Stimulated activated CD4-positive, alpha-beta T cell treated with anti-CD3 and anti-CD28 coated beads, Interleukin-1b, Interleukin-23, amount 100 ng/mL, for 4 hours (primary cell): ENCODE results near the gene SLC8A3.

ENCODE experiments used
- DNase-seq, 2 donors: peaks; one replicate each; pipeline ENCODE4 v3.0.0-alpha.2; 2020; ENCODE audit warnings: low read depth in 2 of 2

The SLC8A3 gene

DNA sequence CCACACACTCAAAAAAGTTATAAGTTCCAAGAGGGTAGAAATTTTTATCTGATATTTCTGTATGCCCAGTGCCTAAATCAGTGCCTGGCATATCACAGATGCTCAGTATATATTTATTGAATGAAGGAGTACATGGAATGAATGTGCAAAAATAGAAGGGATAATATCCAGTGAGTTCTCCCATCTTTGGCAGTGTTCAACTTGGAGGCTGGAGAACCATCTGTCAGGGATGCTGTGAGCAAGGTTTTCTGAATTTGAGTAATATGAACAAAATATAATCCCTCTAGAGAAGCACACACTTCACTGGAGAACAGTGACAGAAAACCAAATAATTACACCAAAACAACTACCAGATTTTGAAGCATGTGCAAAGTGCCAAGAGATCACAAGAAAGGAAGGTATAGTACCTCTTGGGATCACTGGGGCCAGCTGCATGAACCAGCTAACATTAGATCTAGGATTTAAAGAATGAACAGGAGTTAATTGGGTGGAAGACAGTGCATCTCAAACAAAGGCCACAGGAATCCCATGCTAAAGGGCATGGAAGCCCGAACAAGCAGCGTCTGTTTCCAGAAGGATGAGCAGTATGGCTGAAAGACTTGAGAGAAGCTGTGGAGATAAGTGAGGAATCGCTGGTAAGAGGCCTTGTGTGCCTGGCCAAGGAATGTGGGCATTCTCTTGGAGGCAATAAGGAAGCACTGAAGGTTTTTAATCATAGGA, 11.5 kb downstream of the SLC8A3 start:
- DNase-seq: no peak

DNA sequence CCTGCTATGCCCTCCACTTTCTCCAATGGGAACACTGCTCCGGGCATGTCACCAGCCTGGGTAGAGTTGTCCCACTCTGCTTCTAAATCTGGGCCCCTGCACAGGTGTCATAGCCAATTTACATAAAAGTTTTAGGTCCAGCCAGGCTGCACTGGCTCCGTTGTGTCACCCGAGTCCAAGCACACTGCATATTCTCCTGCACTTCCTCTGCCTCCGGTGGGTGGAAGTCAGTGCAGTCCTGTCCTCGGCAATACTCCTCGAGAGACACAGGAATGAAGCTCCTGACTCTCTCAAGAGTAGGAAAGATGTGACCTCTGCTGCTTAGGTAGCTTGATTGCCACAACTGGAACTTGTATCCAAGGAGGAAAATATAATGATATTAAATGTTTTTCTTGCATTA, 15.2 kb downstream of the SLC8A3 start:
- DNase-seq: no peak

DNA sequence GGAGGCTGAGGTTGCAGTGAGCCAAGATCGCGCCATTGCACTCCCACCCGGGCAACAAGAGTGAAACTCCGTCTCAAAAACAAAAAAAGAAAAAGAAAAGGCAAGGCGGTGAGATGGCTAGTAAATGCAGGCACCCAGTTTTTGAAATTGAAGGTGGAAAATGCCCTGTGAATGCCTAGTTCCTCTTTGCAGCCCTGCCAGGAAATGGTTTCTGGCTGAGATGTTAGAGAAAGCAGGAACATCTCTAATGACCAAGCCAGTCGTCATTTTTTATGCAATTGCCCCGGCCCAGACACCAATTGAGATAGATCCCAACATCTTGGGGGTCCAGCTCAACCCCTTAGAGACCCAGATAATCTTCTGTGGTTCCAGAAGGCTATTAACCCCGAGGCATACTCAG, 17.0 kb downstream of the SLC8A3 start:
- DNase-seq: no peak

DNA sequence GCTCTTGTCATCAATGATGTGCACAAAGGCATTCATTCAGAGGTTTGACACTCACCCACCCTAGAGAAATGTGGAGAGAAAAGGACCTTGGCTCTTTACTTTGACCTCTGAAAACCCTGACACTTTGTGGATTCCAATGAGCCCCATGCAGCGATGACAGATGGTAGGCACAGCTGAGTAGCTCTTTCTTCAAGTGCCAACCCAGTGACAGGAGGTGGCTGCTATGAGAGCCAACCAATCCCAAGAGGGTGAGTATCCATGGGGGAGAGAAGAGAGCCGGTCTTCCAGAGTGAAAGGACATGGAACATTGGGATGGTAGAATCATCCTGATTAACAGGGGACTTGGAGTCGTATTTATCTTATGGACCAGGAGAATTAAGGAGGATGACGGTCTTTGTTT, 17.8 kb downstream of the SLC8A3 start:
- DNase-seq: no peak

DNA sequence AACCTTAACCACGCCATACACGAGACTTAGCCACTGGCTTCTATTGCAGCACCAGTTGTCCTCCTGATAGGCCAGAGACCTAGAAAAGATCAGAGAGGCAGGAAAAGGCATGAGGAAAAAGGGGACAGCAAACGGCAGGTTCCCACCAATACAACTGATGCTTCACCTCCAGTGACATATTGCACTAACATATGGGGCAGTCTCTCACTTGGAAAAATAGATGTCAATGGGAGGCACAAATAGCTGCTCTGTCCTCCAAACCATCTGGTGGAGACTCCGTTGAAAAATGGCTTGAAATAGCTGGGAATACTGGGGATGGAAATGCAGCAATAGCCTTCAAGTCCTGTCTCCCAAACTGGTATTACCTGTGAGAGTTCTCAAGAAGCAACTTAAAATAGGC, 20.3 kb downstream of the SLC8A3 start:
- DNase-seq: no peak

DNA sequence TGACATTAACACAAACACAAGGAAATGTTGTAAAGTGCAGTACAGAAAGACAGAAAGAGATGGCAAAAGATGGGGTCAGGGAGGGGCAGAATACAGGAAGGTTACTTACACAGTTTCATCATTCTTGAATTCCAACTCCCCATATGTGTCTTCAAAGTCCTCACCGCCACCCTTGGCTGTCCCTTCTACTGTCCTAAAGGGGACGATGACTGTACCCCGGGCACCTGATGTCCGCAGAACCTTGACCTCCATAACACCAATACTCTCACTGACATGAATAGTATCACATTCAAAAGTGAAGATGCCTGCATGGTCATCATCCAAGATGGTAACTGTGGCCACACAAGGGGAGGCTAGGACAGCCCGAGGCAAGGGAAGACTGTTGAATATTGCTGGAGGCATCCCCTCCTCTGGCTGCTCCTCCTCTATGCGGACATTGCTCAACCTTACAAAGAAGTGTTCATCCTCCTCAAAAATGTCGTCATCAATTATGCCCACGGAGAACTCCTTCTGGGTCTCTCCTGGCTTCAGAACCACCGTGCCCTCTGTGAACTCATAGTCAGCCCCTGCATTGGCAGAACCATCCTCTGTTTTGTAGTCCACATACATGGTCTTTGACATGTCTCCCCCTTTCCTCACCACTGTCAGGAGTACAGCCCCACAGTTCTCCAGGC, 22.1 kb downstream of the SLC8A3 start:
- DNase-seq: no peak

DNA sequence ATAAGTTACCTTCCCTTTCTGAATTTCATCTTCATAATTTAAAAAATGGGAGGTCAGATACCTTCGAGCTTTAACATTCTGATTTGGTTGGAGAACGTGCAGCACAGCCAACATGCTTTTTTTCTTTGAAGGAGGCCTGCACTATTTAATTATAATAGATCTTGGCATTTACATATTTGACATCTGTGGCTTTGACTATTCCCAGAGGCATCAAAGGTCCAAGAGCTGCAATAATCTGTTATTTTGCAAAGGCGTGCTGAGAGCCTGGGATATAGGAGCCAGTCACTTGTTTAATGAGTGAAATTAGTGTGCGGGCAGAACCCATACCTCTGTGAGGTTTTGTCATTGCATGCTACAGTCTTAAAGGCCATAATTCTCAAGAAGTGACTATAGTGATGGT, 26.4 kb downstream of the SLC8A3 start:
- no peak for DNase-seq

DNA sequence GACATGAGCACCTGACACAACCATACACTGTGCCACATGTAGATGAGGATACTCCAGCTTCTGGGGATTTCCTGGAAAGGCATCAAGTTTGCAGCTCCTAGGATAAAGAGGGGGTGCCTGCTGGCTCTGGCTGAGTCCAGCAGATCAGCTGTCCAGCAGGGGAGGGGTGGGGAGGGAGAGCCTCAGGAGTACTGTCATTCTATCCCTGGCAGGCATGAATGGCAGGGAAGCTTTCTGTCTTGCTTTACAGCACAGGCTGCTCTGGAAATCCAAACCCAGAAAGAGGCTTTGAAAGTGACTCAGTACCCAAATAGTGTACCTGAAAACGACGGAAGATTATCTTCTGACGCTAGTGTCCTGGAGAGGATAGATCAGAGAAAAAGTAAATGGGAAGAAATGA, 32.2 kb downstream of the SLC8A3 start:
- no peak for DNase-seq

DNA sequence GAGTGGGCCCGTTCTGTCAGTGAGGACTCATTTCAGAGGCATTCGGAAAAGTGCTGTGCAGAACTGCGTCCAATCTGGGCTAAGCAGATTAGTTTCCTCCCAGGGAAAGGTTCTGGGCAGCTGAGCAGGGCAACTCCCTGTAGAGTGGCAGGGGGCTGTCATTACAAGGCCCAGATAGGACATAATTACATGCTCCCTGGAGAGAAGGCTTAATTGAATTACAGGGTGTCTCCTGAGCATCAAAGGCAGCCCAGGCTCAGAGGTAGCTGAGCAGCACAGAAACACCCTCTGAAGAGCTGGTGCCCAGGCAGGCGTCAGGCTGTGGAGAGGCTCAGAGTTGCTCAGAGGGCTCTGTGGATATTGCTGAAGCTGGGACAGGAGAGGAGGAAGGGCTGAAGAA, 36.0 kb downstream of the SLC8A3 start:
- no peak for DNase-seq

DNA sequence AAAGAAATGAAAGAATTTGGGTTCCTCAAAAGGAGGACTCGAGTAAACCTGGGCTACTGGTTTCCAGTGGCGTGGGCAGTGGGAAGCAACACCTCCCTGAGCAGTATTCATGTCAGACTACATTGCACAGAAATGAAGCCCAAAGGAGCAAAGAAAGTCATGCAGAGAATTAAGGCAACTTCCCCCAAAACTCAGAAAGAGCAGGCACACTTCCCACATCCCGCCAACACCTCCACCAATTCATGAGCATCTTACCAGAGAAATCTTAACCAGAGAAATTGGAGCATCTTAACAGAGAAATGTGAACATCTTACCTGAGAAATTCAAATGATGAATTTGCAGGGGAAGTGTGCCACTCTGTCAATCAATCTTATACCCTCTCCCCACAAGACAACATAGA, 36.7 kb downstream of the SLC8A3 start:
- no peak for DNase-seq

DNA sequence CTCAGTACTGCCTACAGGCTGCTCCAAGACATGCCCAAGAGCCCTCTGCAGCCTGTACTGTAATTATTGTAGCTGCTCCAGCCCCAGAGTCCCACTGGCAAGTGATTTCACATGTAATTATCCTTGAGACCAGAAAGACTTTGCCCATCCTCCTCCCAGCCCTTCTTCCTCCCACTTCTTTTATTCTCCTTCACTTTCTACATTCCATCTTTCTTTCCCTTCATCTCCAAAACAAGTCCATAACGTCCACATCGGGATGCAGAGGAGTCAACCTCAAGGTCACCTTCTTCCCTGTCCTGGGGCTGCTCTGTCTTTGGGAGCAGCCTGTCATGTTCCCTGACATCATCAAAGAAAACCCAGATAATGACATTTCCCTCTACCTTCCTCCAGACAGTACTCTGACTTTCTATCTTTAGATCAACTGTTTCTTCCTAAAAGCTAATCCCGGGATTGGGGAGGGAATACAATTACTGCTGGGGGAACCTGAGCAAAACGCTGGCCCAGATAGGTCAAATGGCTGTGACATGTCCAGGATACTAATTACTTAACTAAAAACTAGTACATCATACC, 39.1 kb downstream of the SLC8A3 start:
- DNase-seq: no peak

DNA sequence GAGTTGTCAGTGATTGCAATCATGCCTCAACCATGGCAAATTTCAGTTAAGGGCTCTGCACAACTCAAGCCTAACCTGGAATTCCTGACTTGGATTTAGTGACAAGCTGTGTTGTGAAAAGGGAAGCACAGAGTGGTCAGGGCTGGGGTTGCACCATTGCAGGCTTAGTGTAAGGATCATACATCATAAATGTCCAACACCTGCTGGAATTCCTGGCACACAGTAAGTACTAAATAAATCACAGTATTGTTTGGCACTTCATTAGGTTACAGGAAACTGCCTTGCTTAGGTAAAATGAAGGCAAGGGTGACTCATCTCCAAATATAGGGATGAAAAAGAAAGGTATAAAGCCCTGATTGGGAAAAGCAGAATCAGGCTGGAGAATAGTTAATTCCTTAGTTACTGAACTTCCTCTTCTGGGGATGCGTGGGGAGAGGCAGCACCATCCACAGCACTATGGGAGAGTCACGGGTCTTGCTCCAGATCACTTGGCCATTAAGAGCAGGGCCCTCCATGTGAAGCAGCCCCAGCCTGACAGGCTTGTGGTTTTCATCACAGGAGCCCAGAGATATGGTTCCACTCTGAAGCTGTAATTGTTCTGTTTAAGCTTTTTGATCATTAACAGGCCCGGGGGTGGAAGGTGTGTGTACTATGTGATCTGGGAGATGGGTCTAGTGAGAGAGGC, 39.7 kb downstream of the SLC8A3 start:
- DNase-seq: no peak

DNA sequence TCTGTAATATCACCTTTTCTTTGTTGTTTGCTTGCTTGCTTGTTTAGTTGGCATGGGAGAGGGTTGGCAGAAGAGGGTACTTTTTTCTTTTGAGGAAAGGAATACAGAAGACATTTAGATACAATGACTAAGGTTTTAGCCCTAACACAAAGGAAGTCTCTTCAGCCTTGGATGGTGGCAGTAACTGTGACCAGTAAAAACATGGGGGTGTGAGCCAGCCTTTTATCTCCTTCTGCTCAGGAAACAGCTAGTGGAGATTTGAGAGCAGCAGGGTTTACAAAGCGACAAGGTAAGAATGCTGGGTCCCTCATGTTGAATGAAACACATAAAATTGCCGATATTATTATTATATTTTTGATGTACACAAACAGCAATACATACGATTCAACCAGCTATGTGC, 40.4 kb downstream of the SLC8A3 start:
- no peak for DNase-seq

DNA sequence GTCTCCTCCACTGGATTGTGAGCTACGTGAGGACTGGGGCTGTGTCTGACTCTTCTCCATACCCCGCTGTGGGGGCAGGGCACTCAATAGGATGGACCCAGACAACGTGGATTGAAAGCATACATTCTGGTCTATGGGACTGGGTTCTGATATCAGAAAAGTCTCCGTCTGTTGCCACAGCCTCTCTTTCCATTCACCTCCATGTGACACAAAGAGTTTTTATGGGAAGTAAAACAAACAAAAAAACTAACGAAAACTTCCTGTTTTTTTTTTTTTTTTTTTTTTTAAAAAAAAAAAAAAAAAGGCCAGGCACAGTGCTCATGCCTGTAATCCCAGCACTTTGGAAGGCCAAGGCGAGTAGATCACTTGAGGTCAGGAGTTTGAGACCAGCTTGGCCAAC, 44.7 kb downstream of the SLC8A3 start:
- DNase-seq: no peak

DNA sequence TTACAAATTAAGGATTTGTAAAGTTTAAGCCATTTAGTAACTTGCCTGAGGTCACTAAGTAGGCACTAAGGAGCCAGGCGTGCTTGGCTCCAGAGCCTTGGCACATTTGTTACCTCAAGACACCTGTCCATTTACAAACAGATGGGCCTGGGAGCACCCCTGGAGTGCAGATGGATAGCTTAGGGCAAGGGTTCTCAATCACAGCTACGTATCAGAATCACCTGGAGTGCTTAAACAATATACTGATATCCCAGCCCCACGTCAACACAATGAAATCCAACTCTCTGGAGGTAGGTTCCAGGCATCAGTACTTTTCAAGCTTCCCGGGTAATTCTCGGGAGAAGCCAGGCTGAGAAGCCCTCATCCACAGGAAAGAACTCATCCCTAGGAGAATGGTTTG, 45.4 kb downstream of the SLC8A3 start:
- DNase-seq: no peak

DNA sequence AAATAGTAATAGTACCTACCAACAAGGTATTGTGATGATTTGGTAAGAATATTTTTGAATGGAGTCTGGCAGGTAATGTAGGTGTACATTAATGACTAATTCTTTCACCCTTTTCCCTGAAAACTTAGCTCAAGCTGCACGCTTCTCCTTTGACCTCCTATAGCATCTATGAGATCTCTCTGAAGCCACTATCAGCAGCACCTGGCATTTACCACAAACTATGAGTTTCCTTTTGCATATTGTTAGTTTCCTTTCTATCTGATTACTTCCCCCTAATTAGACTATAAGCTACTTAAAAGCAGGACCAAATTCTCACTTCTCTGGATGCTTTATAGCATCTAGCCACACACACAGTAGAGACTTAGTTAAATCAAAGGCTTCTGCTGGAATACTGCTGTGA, 48.1 kb downstream of the SLC8A3 start:
- DNase-seq: no peak

DNA sequence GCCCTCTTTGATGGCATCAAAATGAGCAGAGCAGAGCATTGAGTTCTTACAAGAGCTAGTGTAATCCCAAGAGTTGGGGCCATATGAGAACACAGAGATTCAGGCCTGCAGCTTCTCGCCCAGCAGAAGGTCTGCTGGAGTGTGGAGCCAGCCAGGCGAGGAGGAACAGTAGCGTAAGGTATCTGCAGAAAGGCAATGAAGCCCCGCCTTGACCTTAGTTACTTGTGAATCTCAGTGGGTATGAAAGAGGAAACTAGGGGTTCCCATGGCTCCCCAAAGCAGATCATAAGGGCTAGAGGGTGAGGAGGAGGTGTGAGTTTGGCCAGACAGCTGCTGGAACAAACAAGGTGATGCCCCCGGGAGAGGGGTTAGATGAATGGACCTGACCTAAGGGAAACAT, 49.4 kb downstream of the SLC8A3 start:
- DNase-seq: no peak

DNA sequence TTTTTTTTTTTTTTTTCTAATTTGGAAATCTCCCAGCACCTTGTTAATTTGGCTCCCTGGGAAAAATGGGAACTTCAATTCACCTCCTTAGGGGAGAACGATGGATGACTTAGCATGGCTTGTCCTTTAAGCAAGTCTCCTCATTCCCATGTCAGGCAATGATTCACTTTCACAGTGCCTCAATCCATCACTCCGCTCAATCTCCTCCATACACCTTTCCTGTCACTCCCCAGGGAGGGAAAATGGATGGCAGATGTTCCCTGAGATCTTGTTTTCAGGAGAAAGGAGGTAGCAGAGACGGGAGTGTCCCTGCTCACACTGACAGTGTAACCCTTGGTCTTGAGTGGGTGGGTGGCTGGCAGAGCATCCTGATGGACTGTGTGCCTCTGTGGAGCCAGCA, 51.0 kb downstream of the SLC8A3 start:
- DNase-seq: no peak

DNA sequence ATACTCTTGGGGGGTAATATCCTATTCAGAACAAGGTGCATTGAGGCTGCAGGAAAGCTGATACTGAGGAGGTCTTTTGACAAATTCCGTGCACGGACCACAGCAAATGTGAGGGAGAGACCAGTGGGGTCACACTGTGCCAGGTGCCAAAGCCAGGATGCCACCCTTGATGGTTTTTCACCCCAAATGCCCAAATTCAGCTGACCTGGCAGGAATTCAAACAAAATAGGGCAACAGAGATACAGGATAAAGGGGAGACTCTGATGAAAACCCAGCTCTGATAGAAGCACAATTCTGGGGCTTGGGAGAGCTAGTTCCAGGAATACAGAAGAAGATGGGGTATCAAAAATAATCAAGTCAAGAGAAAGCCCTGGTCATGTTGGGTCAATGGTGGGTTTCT, 55.3 kb downstream of the SLC8A3 start:
- no peak for DNase-seq

DNA sequence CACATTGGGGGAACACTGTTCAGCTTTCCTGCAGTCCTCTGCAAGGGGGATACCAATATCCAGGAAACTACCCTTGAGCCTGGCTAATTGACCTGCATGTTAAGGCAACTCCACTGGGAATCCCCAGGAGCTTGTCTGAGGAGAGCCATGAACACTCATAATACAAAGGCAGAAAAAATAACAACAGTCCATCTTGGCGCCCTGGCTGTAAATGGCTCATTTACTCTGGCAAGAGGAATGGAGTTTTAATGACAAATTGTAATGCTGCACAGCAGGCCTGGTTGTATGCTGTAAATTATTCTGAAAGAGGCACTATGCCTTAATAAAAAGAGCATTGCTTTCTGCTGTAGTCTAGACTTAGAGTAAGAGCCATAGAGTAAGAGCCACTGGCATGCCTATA, 58.3 kb downstream of the SLC8A3 start:
- no peak for DNase-seq

DNA sequence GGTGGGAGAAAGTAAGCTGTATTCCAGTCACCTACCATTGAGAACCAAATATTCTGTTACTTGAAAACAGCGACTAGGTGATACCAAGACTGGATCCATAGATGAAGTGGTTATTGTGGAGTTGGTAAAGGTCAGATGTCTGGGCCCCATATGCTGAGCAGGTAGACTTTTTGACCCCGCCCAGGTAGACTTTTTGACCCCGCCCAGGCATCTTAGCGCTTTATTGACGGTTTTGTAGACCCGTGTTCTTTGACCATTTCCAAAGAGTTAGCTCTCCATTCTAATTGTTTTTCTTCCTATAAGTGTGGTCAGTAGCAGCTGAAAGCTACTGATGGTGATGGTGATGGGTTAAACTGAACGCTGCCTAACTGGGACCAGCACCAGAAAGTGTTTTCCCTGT, 61.6 kb downstream of the SLC8A3 start:
- no peak for DNase-seq

DNA sequence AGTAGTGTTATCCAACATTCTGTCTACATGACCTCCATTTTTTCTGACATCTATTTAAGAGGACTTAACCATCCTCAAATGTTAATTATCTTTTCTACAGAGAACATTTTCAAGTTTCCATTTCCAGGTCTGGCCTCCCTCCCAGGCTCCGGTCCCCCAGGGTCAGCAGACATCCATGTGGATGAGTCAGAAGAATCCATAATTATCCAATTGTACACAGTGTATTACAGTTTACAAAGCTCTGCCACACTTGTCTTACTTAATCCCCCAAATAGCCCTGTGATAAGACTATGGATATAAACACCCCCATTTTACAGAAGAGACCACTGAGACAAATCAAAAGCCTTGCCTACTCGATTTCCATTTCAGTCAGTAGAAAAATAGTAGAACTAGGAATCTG, 65.0 kb downstream of the SLC8A3 start:
- DNase-seq: no peak

DNA sequence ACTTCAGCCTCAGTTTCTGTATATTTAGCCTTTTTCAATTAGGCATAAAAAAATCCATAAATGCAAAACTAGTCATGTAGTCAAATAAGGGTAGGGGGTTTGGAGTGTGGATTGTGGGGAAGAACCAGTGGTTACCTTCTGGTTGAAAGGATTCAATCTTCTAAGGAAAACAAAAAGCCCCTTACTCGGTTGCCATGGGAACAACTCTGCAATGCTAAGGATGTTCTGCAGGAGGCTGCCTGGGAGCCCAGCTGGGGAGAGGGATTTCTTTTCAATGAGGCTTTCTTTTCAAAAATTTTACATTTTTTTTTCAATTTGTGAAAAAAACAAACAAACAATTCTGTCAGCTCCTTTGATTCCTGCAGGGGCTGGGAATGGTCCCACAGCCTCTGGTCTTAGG, 67.2 kb downstream of the SLC8A3 start:
- no peak for DNase-seq
